Non-pigmented ciliary epithelial cell (primary cell): ENCODE results near the gene DGAT2.

Experiments used
- DNase-seq: peaks from one replicate; pipeline ENCODE4 v3.0.0-alpha.2; 2010; ENCODE audit warnings: low read depth

The DGAT2 gene

DNA sequence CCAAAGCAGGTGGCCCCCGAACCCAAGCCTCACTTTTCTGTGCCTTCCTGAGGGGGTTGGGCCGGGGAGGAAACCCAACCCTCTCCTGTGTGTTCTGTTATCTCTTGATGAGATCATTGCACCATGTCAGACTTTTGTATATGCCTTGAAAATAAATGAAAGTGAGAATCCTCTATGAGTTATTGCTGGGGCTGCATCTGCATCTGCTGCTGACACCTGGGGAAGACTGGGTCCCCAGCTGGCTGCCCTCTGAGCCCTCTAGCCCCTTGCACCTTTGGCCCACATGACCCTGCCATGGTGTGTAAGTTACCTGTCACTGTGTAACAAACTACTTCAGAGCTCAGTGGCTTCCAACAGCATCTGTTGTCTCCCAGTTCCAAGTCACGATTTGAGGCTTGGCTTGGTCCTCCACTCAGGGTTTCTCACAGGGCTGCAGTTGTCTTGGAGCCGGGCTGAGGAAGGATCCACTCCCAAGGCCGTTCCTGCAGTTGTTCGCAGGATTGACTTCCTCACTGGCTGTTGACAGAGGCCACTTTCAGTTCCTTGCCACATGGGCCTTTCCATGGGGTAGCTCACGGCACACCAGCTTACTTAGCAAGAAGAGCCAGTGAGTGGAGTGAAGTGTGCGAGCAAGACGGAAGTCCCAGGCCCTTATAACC, 32.9 kb downstream of the DGAT2 start:
- no peak for DNase-seq

DNA sequence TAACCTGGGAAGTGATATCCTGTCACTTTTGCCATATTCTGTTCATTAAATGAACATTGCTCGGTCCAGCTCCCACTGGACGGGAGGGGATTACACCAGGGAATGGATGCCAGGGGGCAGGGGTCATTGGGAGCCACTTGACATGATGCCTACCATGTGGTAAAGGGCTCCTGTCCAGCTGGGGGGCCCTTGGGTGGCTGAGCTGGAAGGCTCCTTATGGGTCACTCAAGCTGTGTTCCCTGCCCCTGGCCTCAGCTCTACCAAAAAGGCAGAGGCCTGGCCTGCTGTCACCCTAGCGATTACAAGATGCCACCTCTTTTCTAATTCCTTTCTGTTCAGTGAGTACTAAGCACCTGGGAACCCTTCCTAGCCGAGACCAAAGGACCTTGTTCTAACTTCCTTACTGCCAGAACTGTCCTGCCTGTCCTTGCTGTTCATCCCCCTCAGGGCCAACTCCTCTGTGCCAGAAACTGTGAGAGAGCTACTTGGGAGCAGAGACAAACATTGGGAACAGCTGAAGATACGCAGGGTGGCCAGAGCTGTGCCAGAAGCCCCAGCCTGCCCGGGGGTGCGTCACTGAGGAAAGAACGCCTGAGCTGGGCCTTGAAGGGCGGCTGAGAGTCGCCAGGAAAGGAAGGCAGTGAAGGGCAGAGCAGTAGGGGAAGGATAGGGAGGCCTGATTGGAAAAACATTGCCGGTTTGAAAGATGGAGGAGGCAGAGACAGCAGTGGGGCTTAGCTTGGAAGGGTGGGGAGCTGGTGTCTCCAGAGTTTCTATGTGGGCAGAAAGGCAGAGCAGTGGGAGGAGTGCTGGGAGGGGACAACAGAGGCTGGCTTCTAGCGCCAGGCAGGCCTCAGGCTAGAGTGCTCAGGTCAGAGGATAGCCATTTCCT, 33.7 kb downstream of the DGAT2 start:
- DNase-seq: no peak

DNA sequence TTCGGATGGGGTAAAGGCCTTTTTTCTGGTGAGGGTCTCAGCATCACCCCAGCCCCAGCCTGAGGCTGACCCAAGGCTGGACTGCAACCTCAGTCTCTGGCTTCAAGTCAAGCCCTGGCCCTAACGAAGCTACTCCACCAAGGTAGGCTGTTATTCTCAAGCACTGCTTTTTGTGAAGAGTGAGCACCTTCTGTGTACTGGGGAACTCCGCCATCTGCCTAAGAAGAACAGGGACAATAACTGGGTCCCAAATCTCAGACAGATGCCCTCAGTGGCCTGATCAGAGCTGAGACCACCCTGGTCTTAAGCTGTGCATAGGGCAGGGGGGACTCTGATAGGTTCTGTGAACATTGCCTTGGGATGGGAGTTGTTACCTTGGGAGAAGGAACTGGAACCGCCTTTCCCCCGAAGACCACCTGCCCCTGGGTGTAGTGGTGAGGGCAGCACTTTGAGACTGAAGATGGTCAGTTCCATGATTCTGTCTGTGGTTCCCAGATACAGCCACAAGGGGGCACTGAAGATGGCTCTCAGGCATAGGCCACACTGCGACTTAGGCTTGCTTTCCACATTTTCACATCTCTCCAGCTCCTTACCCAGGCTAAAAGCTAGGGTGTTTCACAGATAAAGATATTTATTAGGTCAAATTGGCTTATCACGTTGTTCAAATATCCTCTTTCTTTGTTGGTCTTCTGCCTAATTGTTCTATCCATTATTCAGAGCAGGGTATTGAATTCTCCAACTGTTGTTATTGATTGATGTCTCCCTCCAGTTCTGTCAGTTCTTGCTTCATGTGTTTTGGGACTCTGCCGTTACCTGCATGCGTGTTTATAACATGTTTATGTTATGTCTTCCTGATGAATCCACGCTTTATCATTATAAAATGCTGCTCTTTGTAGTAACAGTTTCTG, 34.6 kb downstream of the DGAT2 start:
- DNase-seq: no peak

DNA sequence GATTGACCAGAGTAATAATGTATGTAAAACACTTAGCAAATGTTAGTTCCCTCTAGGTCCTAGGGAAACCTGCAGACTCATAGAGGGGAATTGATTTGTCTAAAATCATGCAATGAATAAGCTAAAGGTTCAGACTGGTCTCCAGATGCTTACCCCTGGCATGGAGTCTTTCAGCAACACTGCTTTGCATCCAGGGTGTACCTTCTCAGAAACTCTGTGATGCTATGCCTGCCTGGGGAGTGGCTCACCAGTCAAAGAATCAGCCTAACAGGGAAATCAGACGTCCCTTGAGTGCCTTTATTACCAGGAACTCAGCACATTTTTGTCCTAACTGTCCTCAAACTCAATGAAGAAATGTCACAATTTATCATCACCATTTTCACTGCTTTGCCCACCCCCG, 40.5 kb downstream of the DGAT2 start:
- DNase-seq: no peak

DNA sequence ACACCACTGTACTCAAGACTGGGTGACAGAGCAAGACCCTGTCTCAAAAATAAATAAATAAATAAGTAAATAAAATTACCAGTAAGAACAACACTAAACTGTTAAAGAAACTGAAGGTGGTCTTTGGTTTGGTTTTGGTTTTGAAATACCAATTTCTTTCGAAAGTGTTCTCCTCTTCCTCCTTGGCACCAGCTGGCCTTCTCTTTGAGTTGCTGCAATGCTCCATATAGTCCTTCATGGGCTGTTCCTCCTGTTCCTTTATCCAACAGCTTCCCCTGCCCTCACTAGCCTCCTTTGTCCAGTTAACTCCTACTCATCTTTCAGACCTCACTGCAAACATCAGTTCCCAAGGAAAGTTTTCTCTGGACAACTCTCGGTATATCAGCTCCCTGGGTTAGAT, 41.4 kb downstream of the DGAT2 start:
- DNase-seq: no peak

DNA sequence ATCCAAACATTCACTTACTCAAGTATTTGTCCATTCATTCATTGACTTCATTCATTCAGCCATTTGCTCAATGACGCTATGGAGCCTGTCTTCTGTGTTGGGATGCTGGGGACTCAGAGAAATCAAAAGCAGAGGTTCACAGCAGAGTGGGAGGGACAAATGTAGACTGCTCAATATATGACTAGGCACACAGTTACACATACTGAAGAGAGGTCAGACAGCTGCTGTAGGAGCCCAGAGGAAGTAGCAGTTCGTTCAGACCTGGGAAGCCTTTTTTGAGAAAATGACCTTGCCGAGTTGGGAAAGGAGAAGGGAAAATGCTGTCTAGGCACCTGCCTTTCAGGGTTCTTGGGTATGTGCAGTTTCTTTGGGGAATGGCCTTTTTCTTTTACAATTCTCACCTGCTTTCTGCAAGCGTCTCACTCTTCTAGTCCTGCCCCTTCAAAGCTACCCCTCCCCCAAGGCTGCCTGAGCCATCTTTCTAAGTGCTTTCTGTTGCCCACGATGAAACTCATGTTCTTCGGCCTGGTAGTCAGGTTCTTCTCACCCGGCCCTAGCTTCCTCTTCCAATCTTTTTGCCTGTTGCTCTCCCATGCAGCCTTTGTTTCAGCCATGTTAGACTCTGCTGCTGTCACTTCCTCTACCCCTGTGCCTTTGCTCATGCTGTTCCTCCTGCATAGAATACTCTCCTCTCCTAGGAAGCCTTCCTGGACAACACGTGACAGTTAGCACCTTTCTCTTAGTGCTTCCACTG, 42.2 kb downstream of the DGAT2 start:
- DNase-seq: no peak

DNA sequence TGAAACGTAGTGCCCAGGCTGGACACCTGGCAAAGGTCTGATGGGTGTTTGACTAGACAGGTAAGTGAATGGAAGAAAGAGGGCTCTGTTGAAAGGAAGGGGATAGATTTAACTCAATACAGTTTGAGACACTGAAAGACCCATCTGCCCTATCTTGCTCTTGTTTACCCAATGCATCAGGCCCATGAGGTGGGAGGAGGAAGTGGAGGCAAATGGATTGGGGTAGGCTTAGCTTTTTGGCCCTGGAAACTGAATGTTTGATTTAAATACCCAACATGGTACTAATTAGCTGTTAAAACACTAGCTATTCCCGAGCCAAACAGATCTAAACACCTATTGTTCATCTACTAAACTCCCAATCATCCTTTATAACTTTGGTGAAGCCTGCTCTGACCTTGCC, 42.9 kb downstream of the DGAT2 start:
- DNase-seq: no peak

DNA sequence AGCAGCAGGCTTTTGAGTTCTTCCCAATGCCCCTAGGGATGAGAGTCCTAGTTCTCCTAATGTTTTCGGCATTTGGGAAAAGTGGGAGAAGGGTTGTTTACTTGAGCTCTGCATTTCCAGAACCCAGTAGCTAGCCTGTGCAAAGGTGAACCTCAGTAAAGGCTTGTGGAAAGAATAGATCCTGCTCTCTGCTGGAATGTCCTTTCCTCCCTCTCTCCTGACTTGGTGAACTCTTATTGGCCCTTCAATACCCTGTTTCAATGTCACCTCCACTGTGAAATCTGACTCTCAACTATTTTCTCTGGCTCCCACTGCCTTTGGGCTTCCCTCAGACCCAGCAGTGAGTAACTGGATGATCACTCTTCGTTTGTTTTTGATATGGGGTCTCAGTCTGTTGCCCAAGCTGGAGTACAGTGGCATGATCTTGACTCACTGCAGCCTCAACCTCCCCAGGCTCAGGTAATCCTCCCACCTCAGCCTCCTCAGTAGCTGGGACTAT, 44.0 kb downstream of the DGAT2 start:
- DNase-seq: no peak

DNA sequence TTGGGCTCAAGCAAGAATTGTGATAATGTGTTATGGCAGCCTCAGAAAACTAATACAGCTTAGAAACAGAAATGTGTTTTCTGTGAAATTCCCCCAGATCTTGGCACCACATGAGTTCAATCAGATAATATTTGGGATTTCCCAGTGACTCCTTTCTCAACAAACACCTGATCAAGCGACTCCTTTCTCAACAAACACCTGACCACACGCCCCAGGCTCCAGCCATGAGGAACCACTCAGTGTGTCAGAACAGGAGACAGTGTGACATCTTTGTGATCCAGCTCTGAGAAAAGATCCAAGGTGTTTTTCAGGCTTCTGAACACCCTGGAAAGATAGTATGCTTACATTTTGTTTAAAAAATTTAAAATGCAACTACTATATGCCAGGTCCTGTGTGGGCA, 44.5 kb downstream of the DGAT2 start:
- no peak for DNase-seq

DNA sequence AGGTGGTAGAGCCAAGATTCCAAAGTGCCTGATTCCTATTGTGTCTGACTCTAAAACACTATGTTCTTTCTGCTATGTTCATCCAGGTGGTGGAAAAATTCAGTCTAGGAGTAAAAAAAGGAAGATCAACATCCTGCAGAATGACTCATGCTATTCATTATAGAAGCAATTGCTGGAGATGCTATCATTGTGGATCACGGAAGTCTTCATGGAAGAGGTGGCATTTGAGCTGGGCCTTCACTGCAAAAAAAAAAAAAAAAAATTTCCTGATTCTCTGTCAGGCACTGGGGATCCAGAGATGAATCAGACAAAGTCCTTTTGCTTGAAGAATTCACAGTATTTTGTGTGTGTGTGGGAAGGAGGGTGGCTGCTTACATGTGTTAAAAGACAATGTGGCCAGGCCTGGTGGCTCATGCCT, 45.1 kb downstream of the DGAT2 start:
- DNase-seq: peak; percentile 32

DNA sequence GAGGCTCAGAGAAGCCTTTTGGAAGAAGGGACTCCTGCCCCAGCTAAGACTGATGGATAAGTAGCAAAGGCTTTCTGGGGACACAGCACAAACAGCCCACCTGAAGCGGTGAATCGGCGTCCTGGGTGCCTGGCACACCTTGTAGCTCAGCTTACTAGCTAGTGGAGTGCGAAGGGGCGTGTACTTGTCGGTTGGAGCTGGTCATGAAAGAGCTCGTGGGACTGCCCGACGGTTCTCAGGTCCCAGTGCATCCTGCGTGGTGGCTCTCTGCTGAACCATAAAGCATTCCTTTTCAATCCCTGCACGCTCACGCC, 45.7 kb downstream of the DGAT2 start:
- no peak for DNase-seq

DNA sequence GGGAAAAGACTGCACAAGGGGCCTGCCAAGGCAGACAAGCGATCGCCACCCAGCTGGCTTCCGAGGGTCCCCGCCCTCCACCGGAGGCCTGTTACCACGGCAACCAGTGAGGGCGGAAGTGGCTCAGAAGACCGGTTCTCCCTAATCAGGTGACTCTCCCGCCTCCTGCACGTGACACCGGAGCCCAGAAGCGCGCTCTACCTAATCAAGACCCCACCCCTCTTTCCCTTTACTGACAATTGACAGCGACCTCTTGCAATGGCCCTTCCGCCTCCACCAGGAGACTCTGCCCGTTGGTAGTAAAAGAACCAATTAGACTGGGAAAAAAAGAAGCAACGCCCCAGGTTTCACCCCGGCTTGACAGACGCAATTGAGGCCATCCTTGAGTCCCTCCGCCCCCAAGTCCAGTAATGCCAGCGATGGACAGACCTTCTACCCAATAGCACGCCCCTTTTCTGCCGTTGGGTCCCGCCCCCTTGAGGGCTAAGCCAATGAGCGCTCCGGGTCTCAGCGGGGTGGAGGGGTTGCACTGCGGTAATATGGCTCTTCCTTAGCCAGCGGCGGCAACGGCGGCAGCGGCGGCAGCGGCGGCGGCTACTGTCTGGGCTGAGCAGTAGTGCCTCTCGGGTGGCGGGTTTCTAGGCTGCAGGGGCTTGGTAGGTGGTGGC, 46.2 kb downstream of the DGAT2 start, which contains the start of gene UVRAG:
Gene UVRAG, plus strand, starts transcription at position 534 of the 668 bp plus-strand sequence. CDS start 198 bp downstream, outside the sequence.
- peak; percentile 99 for DNase-seq

DNA sequence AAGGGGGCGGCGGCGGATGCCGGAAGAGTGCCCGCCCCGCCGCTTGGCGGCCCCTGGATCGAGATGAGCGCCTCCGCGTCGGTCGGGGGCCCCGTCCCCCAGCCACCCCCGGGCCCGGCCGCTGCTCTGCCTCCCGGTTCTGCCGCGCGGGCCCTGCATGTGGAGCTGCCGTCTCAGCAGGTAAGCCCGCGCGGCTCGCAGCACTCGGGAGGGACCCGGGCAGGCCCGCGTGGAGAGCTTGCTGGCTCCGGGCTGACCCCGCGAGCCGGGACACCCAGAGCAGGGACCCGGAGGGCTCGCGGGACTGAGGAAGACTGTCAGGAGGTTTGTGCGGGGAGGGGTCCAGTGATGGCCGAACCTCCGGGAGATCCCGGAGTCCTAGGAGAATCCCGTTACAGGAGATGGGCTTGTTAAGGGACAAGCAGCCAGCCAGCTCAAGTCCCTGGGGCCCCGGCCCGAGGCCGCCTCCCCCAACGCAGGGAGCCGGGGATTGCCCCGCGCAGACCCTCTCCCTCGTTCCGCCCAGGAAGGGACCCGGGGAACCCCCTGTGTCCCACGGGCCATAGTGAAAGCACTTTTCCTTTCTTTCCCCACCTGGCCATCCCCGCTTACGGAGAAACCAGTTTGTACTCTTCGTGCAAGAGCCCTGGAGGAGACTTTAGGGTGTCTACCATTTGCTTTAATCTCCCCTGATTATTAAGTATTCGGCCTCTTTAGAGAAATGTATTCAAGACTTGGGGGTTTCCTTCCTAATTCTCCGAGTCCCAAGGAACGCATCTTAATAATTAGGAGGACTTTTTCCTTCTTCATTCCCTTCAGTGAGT, 47.0 kb downstream of the DGAT2 start:
- DNase-seq: no peak

DNA sequence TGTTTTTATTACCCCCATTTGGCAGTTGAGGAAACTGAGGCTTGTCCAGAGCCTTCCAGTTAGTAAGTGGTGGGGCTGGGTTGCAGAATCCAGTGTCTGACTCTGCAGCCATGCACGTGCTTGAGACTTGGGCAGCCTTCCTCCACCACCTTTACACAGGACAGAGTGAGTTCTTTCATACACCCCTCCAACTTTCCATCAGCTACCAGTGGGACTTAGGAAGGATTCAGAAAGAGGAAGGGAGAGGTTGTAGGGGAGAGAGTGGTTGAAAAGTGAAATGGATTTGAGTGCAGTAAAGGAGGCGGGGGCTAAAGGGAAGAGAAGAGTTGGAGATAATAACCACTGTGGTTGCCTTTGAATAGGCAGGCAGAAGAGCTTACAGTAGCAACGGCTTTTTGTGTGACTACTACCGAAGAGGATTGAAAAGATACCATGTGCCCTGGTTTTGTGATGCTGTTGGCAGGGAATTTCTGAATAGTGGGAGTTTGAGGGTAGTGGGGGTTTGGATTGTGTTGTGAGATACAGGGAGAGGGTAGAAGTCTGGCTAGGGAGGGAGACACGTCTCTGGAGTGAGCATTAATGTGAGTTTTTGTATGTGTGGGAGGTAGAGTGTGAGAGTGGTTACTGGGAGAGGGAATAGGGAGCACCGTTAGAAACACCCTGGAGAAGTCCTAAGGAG, 48.1 kb downstream of the DGAT2 start:
- no peak for DNase-seq

DNA sequence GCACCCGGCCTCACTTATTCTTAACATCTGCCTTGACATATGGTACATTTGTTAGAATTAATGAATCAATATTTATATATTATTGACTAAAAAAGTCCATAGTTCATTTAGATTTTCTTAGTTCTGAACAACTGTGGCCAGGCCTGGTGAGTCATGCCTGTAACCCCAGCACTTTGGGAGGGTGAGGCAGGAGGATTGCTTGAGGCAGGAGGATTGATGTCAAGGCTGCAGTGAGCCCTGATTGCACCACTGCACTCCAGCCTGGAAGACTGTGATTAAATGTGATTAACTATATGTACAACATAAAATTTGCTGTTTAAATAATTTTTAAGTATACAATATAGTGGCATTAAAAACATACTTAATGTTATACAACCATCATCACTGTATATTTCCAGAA, 52.1 kb downstream of the DGAT2 start:
- no peak for DNase-seq

DNA sequence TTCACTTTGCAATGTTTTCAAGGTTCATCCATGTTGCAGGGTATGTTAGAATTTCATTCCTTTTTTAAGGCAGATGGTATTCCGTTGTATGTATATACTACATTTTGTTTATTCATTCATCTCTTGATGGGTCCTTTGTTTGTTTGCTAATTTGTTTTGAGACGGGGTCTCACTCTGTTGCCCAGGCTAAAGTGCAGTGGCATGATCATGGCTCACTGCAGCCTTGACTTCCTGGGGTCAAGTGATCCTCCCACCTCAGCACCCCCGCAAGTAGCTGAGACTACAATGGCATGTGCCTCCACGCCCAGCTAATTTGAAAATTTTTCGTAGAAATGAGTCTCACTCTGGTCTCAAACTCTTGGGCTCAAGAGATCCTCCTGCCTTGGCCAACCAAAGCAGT, 52.6 kb downstream of the DGAT2 start:
- DNase-seq: no peak

DNA sequence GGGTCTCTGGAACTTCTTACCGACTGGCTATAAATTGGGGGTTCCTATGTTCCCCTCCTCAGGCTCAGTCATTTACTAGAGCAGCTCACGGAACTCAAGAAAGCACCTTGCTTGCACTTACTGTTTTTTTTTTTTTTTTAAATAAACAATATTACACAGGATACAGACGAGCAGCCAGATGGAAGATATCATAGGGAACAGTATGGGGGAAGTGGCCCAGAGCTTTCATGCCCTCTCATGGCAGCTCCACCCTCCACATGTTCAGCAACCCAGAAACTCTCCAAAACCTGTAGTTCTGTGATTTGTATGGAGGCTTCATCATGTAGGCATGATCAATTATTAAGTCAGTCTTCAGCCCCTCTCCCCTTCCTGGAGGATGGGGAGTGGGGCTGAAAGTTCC, 54.0 kb downstream of the DGAT2 start:
- DNase-seq: no peak

DNA sequence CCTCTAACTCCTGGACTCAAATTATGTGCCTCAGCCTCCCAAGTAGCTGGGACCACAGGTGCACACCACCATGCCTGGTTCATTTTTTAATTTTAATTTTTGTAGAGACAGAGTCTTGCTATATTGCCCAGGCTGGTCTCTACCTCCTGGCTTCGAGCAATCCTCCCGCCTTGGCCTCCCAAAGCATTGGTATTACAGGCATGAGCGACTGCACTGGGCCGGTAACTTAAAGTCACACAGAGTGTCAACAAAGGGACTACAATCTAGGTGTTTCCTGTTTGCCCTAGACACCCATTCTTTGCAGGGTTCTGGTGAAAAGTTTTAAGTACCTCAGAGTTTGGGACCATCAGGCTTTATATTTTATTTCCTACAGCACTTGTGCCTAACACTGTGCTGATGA, 54.8 kb downstream of the DGAT2 start:
- no peak for DNase-seq

DNA sequence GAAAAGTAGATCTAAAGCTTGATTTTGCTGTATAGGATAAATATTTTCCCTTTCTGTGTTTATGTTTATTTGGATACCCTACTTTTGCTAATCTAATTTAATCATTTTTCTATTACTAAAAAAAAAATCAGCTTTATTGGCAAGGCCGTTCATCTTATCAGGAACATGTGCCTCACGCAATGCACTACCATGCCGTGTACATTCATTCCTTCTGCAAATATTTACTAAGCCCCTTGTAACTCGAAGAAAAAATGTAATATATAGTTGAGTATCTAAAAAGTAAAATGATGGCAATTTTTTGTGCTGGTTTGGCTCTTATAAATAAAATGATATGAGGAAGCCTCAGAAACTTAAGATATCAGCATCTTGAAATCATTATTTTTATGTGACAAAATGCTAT, 55.4 kb downstream of the DGAT2 start:
- DNase-seq: no peak
